Measurements from ENCODE around the gene NUBPL.

Gene NUBPL

DNA sequence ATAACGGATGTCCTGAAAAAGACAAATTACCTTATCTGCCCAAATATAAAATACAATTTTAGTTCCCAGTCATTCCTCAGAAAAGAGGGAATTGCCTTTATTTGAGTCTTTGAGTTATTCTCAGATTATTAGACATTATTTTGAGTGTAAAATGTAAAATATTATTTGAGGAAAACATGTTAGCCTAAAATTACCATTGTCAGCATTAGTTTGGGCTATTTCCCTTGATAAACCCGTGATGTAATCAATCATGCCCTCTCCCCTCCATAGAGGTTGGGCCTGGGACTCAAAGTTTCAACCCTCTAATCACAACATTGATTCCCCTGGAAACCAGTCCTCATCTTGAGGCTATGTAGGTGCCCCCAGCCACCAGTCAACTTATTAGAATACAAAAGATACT lies 213.4 kb downstream of the NUBPL start:
- Histone ChIP-seq H3K36me3 (ENCODE audit: insufficient read depth) (no peaks in the 10 kb centered on the region), H3K79me2 (ENCODE audit: insufficient read depth, low read depth) (no peaks in the 10 kb centered on the region)
- TF ChIP-seq, protein P1, sequence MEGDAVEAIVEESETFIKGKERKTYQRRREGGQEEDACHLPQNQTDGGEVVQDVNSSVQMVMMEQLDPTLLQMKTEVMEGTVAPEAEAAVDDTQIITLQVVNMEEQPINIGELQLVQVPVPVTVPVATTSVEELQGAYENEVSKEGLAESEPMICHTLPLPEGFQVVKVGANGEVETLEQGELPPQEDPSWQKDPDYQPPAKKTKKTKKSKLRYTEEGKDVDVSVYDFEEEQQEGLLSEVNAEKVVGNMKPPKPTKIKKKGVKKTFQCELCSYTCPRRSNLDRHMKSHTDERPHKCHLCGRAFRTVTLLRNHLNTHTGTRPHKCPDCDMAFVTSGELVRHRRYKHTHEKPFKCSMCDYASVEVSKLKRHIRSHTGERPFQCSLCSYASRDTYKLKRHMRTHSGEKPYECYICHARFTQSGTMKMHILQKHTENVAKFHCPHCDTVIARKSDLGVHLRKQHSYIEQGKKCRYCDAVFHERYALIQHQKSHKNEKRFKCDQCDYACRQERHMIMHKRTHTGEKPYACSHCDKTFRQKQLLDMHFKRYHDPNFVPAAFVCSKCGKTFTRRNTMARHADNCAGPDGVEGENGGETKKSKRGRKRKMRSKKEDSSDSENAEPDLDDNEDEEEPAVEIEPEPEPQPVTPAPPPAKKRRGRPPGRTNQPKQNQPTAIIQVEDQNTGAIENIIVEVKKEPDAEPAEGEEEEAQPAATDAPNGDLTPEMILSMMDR (conservative IDR thresholded peaks at IDR 0.05; ENCODE audit: low read depth, low read length), result no peak

DNA sequence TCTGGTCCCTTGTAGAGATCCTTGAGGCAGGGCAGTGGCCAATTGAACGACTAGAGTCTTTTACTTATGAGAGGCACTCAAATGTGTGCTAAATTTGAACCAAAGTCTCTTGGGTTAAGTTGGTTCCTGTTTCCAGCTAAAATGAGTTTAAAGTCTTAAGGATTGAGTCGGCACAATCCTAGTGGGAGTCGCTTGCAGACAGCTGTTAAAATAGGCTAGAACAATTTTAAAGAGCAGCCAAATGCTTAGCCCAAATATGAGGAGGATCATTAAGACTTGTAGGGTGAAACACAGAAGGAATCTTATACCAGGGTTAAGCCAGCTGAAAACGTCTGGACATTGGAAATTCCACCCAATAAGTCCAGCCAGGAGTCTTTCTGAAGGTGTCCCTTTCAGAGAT lies 216.1 kb downstream of the NUBPL start:
- TF ChIP-seq, protein P1 (conservative IDR thresholded peaks at IDR 0.05; ENCODE audit: low read depth, low read length), result no peak
- Histone ChIP-seq H3K79me2 (ENCODE audit: insufficient read depth, low read depth) (no peaks in the 10 kb centered on the region), H3K27ac (no peak overlapping the region), H3K4me3 (IDR thresholded peaks at IDR 0.05; ENCODE audit: insufficient read depth, low read depth, low read length) (no peak overlapping the region), H3K4me2 (no peak overlapping the region), H3K27me3 (ENCODE audit: insufficient read depth, low read depth) (no peaks in the 10 kb centered on the region), H3K4me1 (ENCODE audit: low read depth, poor library complexity, severe bottlenecking) (no peaks in the 10 kb centered on the region), H3K36me3 (ENCODE audit: insufficient read depth) (no peaks in the 10 kb centered on the region), H4K20me1 (ENCODE audit: insufficient read depth) (no peaks in the 10 kb centered on the region), H3K9ac (no peak overlapping the region), H2AFZ (ENCODE audit: low read depth) (no peak overlapping the region)

More for the DNA sequence above, 213.4 kb downstream of the NUBPL start:
- no peak overlapping the region for H2AFZ ChIP-seq (ENCODE audit: low read depth)
- H4K20me1 ChIP-seq (ENCODE audit: insufficient read depth), result no peaks in the 10 kb centered on the region
- no peak overlapping the region for H3K4me2 ChIP-seq
- H3K27ac ChIP-seq, result no peak overlapping the region
- no peak overlapping the region for H3K9ac ChIP-seq
- no peaks in the 10 kb centered on the region for H3K4me1 ChIP-seq (ENCODE audit: low read depth, poor library complexity, severe bottlenecking)
- H3K27me3 ChIP-seq (ENCODE audit: insufficient read depth, low read depth), result no peaks in the 10 kb centered on the region
- no peak overlapping the region for H3K4me3 ChIP-seq (IDR thresholded peaks at IDR 0.05; ENCODE audit: insufficient read depth, low read depth, low read length)

DNA sequence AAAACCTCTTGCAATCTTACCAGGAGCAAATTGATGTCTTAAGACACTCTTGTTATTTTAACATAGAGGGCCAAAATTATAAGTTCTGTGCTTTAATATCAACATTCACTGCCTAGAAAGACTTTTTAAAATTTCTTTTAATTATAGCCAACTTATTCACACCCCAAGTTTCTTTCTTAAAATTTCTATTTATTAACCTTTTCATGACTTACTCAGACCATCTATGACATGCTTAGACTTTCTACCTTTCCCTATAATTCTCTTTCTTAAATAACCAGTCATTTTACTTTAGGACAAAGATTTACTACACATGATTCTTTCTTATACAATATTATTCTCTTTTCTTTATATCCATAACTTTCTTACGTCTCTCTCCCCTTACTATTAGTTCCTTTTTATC lies 220.4 kb downstream of the NUBPL start:
- TF ChIP-seq, protein P1 (conservative IDR thresholded peaks at IDR 0.05; ENCODE audit: low read depth, low read length), result no peak
- Histone ChIP-seq H3K9ac (no peak overlapping the region), H3K36me3 (ENCODE audit: insufficient read depth) (no peaks in the 10 kb centered on the region), H3K4me1 (ENCODE audit: low read depth, poor library complexity, severe bottlenecking) (no peaks in the 10 kb centered on the region), H3K27ac (no peak overlapping the region), H4K20me1 (ENCODE audit: insufficient read depth) (no peaks in the 10 kb centered on the region), H3K79me2 (ENCODE audit: insufficient read depth, low read depth) (no peaks in the 10 kb centered on the region), H3K27me3 (ENCODE audit: insufficient read depth, low read depth) (no peaks in the 10 kb centered on the region), H3K4me3 (IDR thresholded peaks at IDR 0.05; ENCODE audit: insufficient read depth, low read depth, low read length) (no peak overlapping the region), H2AFZ (ENCODE audit: low read depth) (no peak overlapping the region), H3K4me2 (no peak overlapping the region)

DNA sequence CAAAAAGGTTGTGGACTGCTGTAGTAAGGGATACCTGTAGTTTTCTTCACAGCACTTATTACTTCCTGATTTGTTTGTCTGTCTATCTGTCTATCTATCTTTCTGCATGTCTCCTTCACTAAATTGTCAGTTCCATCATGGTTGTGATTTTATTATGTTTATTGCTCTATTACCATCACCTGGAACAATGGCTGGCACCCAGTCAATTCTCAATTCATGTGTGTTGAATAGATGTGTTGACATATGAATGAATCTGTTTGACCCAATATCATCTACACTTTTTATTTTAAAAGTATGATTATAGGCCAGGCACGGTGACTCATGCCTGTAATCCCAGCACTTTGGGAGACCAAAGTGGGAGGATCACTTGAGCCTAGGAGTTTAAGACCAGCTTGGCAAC lies 224.4 kb downstream of the NUBPL start:
- Histone ChIP-seq H3K4me3 (IDR thresholded peaks at IDR 0.05; ENCODE audit: insufficient read depth, low read depth, low read length) (no peak overlapping the region), H3K79me2 (ENCODE audit: insufficient read depth, low read depth) (no peaks in the 10 kb centered on the region)
- TF ChIP-seq, protein P1 (conservative IDR thresholded peaks at IDR 0.05; ENCODE audit: low read depth, low read length), result no peak

More for the DNA sequence above, 224.4 kb downstream of the NUBPL start:
- Histone ChIP-seq H3K4me2 (no peak overlapping the region), H3K27me3 (ENCODE audit: insufficient read depth, low read depth) (no peaks in the 10 kb centered on the region), H3K27ac (no peak overlapping the region), H3K36me3 (ENCODE audit: insufficient read depth) (no peaks in the 10 kb centered on the region), H2AFZ (ENCODE audit: low read depth) (no peak overlapping the region), H4K20me1 (ENCODE audit: insufficient read depth) (no peaks in the 10 kb centered on the region), H3K9ac (no peak overlapping the region), H3K4me1 (ENCODE audit: low read depth, poor library complexity, severe bottlenecking) (no peaks in the 10 kb centered on the region)
